Measurements from ENCODE around the gene ANKRD52.

ANKRD52 gene

DNA sequence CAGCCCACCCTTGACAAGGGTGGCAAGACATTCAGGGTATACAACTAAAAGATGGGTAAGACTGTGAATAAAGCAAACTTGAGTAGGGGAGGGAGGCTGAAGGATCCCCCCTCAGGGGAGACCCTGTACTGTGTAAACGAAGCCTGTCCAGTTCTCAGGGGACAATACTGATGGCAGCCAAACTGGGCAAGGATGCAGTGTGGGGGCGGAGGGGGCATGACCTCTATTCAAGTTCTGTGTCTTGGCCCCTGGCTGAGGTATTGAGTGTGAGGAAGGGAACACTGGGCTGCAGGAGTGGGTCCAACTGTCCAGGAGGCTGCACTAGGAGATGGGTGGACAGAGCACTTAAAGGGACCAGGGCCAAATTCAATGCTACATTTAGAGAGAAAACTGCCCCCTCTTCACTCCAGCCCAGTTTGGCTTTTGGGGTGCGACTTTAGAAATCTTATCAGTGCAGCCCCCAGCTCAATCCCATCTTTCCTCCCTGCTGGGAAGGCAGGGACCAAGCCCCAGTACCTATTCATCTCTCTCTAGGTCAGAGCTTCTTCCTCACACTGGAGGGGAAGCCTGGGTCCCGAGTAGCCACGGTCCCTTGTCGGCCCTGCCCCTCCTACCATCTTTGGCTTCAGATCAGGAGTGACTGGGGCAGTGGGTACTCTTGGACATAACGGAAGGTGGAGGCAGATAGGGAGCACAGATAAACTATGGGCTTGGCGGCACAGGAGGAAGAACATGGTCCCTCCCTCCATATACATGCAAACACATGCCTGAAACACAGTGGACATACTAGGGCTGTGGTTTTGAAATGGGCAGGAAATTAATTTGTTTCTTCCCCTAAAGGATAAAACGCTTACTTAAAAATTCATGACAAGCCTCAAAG is 16.5 kb downstream of the ANKRD52 start:
- no peak for DNase-seq (ENCODE audit: low read depth in 3 of 3, low spot score in 1 of 3)

- DNase-seq (ENCODE audit: low read depth in 3 of 3, low spot score in 1 of 3), result no peak
Observed at GRCh38 chr12:56237552-56237951, 20.6 kb downstream of the ANKRD52 start.

DNA sequence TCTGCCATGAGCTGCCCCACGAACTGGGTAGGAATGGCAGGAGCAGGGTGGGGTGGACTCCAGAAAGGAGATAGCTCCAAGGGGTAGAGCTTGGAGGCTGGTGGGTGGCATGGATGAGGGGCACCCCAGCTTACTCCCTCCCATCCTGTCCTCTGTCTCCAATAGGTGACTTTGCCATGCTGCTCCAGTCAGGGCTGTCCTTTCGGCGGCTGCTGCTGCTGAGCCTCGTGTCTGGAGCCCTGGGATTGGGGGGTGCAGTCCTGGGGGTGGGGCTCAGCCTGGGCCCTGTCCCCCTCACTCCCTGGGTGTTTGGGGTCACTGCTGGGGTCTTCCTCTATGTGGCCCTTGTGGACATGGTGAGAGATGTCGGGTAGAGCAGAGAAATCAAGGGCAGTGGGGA is 21.2 kb downstream of the ANKRD52 start:
- no peak for DNase-seq (ENCODE audit: low read depth in 3 of 3, low spot score in 1 of 3)

GRCh38 chr12:56236091-56236490 is 22.1 kb downstream of the ANKRD52 start:
- no peak for DNase-seq (ENCODE audit: low read depth in 3 of 3, low spot score in 1 of 3)

GRCh38 chr12:56234746-56235436 is 23.3 kb downstream of the ANKRD52 start:
- DNase-seq (ENCODE audit: low read depth in 3 of 3, low spot score in 1 of 3), result no peak

DNA sequence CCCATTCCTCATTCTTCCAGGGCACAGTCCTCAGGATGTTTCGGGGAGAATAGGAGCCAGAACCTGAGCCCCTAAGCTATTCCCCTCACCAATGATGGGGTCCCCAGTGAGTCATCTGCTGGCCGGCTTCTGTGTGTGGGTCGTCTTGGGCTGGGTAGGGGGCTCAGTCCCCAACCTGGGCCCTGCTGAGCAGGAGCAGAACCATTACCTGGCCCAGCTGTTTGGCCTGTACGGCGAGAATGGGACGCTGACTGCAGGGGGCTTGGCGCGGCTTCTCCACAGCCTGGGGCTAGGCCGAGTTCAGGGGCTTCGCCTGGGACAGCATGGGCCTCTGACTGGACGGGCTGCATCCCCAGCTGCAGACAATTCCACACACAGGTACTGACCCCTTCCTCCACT is 27.0 kb downstream of the ANKRD52 start:
- DNase-seq (ENCODE audit: low read depth in 3 of 3, low spot score in 1 of 3), result no peak

GRCh38 chr12:56230432-56231183 is 27.6 kb downstream of the ANKRD52 start:
- DNase-seq (ENCODE audit: low read depth in 3 of 3, low spot score in 1 of 3), result no peak

DNA sequence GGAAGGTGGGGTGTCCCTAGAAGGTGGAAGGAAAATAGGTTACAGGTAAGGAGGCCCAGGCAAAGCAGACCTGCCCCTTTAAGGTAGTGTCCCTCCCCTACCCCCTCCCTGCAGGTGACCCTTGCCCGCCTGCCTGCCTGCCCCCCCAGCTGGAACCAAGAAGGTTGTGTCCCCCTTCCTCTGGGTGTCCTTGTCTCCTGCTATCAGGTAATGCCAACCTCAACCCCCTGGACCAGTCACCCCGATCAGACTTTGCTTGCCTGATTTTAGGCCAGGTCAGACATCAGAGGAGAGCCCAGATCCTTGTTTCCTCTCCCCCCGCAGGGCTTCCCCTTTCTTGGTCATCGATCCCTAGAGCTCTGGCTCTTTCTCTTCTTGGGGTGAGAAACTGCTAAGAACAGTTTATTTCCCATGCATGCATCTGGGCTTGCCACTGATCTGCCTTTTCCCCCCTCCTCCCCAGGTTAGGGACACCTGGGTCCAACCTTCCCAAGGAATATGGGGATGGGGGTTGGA is 28.2 kb downstream of the ANKRD52 start, which contains the start of gene SLC39A5:
SLC39A5 (plus strand) TSS at position 136 of the 516 bp plus-strand sequence. CDS start 1,224 bp downstream, outside the sequence.
- no peak for DNase-seq (ENCODE audit: low read depth in 3 of 3, low spot score in 1 of 3)

GRCh38 chr12:56229082-56229481 is 29.1 kb downstream of the ANKRD52 start:
- DNase-seq (ENCODE audit: low read depth in 3 of 3, low spot score in 1 of 3), result no peak

DNA sequence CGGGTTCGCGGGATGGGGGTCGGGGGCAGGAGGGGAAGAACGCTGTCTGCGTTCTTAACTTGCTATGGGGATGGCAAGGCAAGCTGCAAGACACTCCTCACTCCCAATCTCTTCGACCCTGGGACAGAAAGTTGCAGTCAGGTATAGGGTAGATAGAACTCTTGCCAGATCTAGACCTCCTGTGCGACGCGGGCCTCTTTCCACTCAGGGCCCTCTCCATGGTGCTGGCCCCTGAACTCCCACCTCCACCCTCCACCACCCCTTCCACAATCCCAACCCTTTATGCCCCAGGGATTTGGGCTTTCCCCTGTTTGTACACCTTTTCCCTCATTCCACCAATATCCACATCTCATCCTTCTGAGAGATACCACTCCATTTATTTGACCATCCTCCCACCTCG is 33.2 kb downstream of the ANKRD52 start:
- no peak for DNase-seq (ENCODE audit: low read depth in 3 of 3, low spot score in 1 of 3)

DNA sequence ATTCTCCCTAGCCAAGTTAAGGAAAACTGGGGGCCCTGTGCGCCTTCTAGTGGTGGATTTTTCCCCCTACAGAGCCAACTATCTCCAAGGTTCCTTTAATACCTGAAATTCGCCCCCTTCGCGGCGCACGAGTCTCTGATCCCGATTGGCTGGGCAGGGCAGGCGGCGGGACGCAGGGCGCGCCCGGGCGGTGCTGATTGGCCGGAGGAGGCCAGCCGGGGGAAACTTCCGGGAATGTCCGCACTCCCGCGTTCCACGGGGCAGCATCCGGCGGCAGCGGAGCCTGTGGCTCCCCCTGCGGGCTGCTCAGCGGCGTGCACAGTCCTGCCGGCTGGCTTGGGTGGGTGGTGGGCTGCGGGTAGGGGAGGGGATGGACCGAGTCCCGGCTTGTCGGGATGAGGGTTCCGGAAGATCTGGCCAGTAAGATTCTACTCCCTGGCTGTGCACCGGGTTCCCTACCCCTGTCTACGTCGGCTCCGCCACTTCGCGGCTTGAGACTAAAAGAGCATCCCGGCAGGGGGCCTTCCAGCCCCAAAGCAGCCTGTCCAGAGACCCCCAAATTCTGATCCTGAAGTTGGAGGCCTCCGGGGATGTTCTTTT is 34.0 kb downstream of the ANKRD52 start, which contains the start of gene NABP2:
NABP2 (plus strand) TSS at position 241 of the 600 bp plus-strand sequence. CDS start 515 bp downstream, outside the sequence.
- peak; percentile 77 to 83 (median 80) for DNase-seq (ENCODE audit: low read depth in 3 of 3, low spot score in 1 of 3)

GRCh38 chr12:56223571-56224101 is 34.5 kb downstream of the ANKRD52 start:
- DNase-seq (ENCODE audit: low read depth in 3 of 3, low spot score in 1 of 3), result no peak

GRCh38 chr12:56222531-56222895 is 35.7 kb downstream of the ANKRD52 start:
- no peak for DNase-seq (ENCODE audit: low read depth in 3 of 3, low spot score in 1 of 3)

GRCh38 chr12:56221757-56222530 is 36.2 kb downstream of the ANKRD52 start, which contains the start of gene RNF41:
RNF41 (minus strand) TSS chr12:56221922; CDS start chr12:56214047, 7,875 bp downstream.
- DNase-seq (ENCODE audit: low read depth in 3 of 3, low spot score in 1 of 3), result peak; percentile 79 to 86 (median 84)

DNA sequence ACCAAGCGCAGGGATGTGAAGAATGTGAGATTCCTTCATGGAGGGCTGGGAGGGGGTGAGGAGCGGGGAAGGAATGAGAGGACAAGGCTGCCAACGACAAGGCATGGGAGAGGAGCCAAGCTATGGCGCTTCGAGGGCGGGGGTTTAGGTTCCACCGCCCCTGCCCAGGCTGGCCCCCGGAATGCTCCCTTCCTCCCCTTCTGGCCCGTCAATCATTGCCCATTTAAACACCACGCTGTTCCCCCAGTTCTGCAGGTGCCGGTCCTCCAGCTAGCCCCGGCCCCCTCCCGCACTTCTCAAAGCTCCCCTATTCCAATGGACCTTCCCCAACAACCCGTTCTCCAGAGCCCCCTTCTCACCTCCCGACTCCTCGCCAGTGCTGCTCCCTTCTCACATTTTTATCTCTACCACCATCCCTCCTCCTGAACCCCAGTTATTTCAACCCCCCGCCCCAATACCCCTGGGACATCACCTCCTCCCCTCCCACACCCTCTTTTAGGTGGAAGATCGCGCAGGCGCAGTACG is 36.9 kb downstream of the ANKRD52 start:
- no peak for DNase-seq (ENCODE audit: low read depth in 3 of 3, low spot score in 1 of 3)

- DNase-seq (ENCODE audit: low read depth in 3 of 3, low spot score in 1 of 3), result no peak
Observed at GRCh38 chr12:56220611-56221231, 37.5 kb downstream of the ANKRD52 start.

GRCh38 chr12:56219840-56220239 is 38.3 kb downstream of the ANKRD52 start:
- no peak for DNase-seq (ENCODE audit: low read depth in 3 of 3, low spot score in 1 of 3)

- no peak for DNase-seq (ENCODE audit: low read depth in 3 of 3, low spot score in 1 of 3)
Observed at GRCh38 chr12:56216461-56216860, 41.7 kb downstream of the ANKRD52 start.

DNA sequence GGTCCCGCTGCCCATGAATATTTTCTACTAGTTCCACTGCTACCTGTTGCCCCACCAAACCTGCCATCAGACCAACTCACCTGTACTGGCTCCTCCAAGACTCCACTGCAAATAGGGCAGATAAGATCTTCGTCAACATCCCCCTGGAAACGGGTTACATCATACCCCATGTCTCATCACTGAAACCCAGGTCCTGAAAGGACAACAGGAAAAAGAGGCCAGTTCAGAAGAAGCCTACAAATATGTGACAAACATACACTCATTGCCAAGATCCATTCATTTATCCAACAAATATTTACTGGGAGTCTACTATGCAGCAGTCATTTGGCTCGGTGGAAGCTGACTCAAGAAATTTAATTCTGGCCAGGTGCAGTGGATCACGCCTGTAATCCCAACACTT is 44.3 kb downstream of the ANKRD52 start:
- DNase-seq (ENCODE audit: low read depth in 3 of 3, low spot score in 1 of 3), result no peak

All from stimulated activated CD4-positive, alpha-beta T cell treated with anti-CD3 and anti-CD28 coated beads, TNF-alpha, amount 100 ng/mL, for 1 hour (primary cell).